ENCODE data around the gene ADAMTSL3. TPM values are rescaled to one million over a fixed set of nuclear protein-coding genes. Genes with fewer than 3 reads are reported as not detected.

The ADAMTSL3 gene
- total RNA-seq, 1 experiment from 2014 or later: 0.05 TPM

GRCh38 chr15:83892498-83892897 lies 238.6 kb downstream of the ADAMTSL3 start:
- DNase-seq (ENCODE audit: low read depth, low spot score) (no peak), ATAC-seq (no peak)
- H3K4me3 ChIP-seq (replicated peaks in 1 of 2; ENCODE audit: low read depth in 1 of 2, low read length in 2 of 2): no peak overlapping the region
- ChIA-PET POLR2A (no interaction called here), CTCF (no interaction called here), RAD21 (ENCODE audit: low non-redundant PET in 1 of 2, low total read pairs in 2 of 2, uncharacterized antibody in 2 of 2, unreplicated experiment in 2 of 2) (no interaction called here)
- no peaks in the 10 kb centered on the region for H3K79me2 ChIP-seq (ENCODE audit: insufficient read depth, low read length)
- no peak overlapping the region for H2AFZ ChIP-seq (ENCODE audit: low read depth, low read length, poor library complexity, severe bottlenecking)
- no peaks in the 10 kb centered on the region for H3K4me1 ChIP-seq (ENCODE audit: control insufficient read depth in 1 of 2, insufficient read depth in 2 of 2, low read length in 2 of 2)
- H4K20me1 ChIP-seq (ENCODE audit: insufficient read depth): no peaks in the 10 kb centered on the region
- H3K27ac ChIP-seq (ENCODE audit: low read depth, low read length): no peak overlapping the region
- H3K27me3 ChIP-seq (ENCODE audit: insufficient read depth, low read length): peaks cover 15% of the 10 kb centered on the region
- intact Hi-C loops (cut with micrococcal nuclease): no loop called here
- H3K36me3 ChIP-seq (ENCODE audit: control insufficient read depth in 1 of 2, insufficient read depth in 2 of 2, low read length in 2 of 2): no peaks in the 10 kb centered on the region
- H3K9me3 ChIP-seq (ENCODE audit: control insufficient read depth in 1 of 2, insufficient read depth in 1 of 2, low read depth in 1 of 2, low read length in 2 of 2): no peaks in the 10 kb centered on the region
- no peaks in the 10 kb centered on the region for H3K9me2 ChIP-seq (ENCODE audit: insufficient read depth)
- no peak for TF ChIP-seq ZNF274 (IDR thresholded peaks at IDR 0.05; ENCODE audit: low read depth, low read length)
- TF ChIP-seq FOSL1 (IDR thresholded peaks at IDR 0.05; ENCODE audit: low read depth): no peak
- TF ChIP-seq SP1 (IDR thresholded peaks at IDR 0.05; ENCODE audit: low read depth): no peak
- no peak for TF ChIP-seq REST (IDR thresholded peaks at IDR 0.05; ENCODE audit: low read depth)
- no peak for TF ChIP-seq EZH2phosphoT487 (IDR thresholded peaks at IDR 0.05; ENCODE audit: borderline replicate concordance)
- no peak for TF ChIP-seq SIN3A (IDR thresholded peaks at IDR 0.05; ENCODE audit: low read depth)
- no peak for TF ChIP-seq CEBPB (IDR thresholded peaks at IDR 0.05; ENCODE audit: low read depth)
- TF ChIP-seq ATF3 (IDR thresholded peaks at IDR 0.05): no peak
- TF ChIP-seq ZFX (IDR thresholded peaks at IDR 0.05): no peak
- no peak for TF ChIP-seq CTCF (IDR thresholded peaks at IDR 0.05 in 2 of 3, conservative IDR thresholded peaks at IDR 0.05 in 1 of 3; ENCODE audit: borderline replicate concordance in 1 of 3, insufficient read depth in 1 of 3, low read depth in 2 of 3, low read length in 2 of 3)
- TF ChIP-seq POLR2A (IDR thresholded peaks at IDR 0.05; ENCODE audit: borderline replicate concordance, extremely low read depth, insufficient read depth, insufficient read length): no peak
- no peak overlapping the region for H3K9ac ChIP-seq (ENCODE audit: low read length)
- H3K4me2 ChIP-seq (ENCODE audit: low read length): no peak overlapping the region
- no TSS peak for BruUV-seq (replicated peaks)

Data from HCT116 (cell line).